Rectal smooth muscle tissue (tissue), 1 donor: ENCODE results near the gene OR2V1.
"Not testable (repeated sequence)": the region's sequence is repeated elsewhere in the genome, so short reads cannot be mapped to it uniquely, and the experiment has no call there.

ENCODE experiments used
- H3K27ac ChIP-seq: one replicate; pipeline ENCODE4 v1.7.0; 2013; ENCODE audit warnings: low read depth, low read length, inconsistent platforms
- H3K27me3 ChIP-seq: one replicate; pipeline ENCODE4 v1.7.0; 2013; ENCODE audit warnings: low read length; ENCODE audit not compliant: control insufficient read depth, insufficient read depth
- H3K36me3 ChIP-seq: one replicate; pipeline ENCODE4 v1.7.0; 2013; ENCODE audit warnings: low read length; ENCODE audit not compliant: control insufficient read depth, insufficient read depth
- H3K4me1 ChIP-seq: one replicate; pipeline ENCODE4 v1.7.0; 2013; ENCODE audit warnings: low read length; ENCODE audit not compliant: control insufficient read depth, insufficient read depth
- H3K4me3 ChIP-seq: one replicate; pipeline ENCODE4 v1.7.0; 2013; ENCODE audit warnings: low read length
- H3K9ac ChIP-seq: one replicate; pipeline ENCODE4 v1.7.0; 2013; ENCODE audit warnings: low read length

The OR2V1 gene

GRCh38 chr5:181101930-181102674 is 28.9 kb downstream of the OR2V1 start:
- H3K4me3 ChIP-seq, H3K27ac ChIP-seq, H3K9ac ChIP-seq, H3K36me3 ChIP-seq, H3K4me1 ChIP-seq: not testable (repeated sequence)
- peaks cover 18% of the 10 kb centered on the region for H3K27me3 ChIP-seq

- not testable (repeated sequence) for H3K9ac ChIP-seq, H3K4me3 ChIP-seq, H3K36me3 ChIP-seq, H3K4me1 ChIP-seq, H3K27ac ChIP-seq
- H3K27me3 ChIP-seq = peaks cover 14% of the 10 kb centered on the region
These were observed 29.8 kb downstream of the OR2V1 start for GRCh38 chr5:181101030-181101641.

- H3K4me3 ChIP-seq = no peak overlapping the region
- no peaks in the 10 kb centered on the region for H3K36me3 ChIP-seq
These were observed 30.7 kb downstream of the OR2V1 start for GRCh38 chr5:181100121-181100875.

GRCh38 chr5:181099602-181100086 is 31.3 kb downstream of the OR2V1 start:
- H3K27me3 ChIP-seq = peaks cover 14% of the 10 kb centered on the region
- H3K4me1 ChIP-seq = no peaks in the 10 kb centered on the region
- H3K27ac ChIP-seq = no peak overlapping the region
- no peaks in the 10 kb centered on the region for H3K36me3 ChIP-seq
- no peak overlapping the region for H3K4me3 ChIP-seq
- H3K9ac ChIP-seq = no peak overlapping the region

More at GRCh38 chr5:181100121-181100875, 30.7 kb downstream of the OR2V1 start:
- H3K27me3 ChIP-seq = peaks cover 14% of the 10 kb centered on the region
- H3K9ac ChIP-seq = no peak overlapping the region
- no peak overlapping the region for H3K27ac ChIP-seq
- no peaks in the 10 kb centered on the region for H3K4me1 ChIP-seq

GRCh38 chr5:181098762-181099601 is 32.0 kb downstream of the OR2V1 start:
- Histone ChIP-seq H3K4me1 (no peaks in the 10 kb centered on the region), H3K27me3 (peaks cover 14% of the 10 kb centered on the region), H3K36me3 (no peaks in the 10 kb centered on the region), H3K4me3 (no peak overlapping the region), H3K27ac (no peak overlapping the region), H3K9ac (no peak overlapping the region)

- not testable (repeated sequence) for H3K9ac ChIP-seq, H3K36me3 ChIP-seq, H3K27ac ChIP-seq, H3K4me1 ChIP-seq, H3K4me3 ChIP-seq
- H3K27me3 ChIP-seq = peaks cover 14% of the 10 kb centered on the region
These were observed 33.0 kb downstream of the OR2V1 start for GRCh38 chr5:181097759-181098491.

- not testable (repeated sequence) for H3K9ac ChIP-seq, H3K4me3 ChIP-seq, H3K4me1 ChIP-seq, H3K27ac ChIP-seq, H3K36me3 ChIP-seq
- peaks cover 14% of the 10 kb centered on the region for H3K27me3 ChIP-seq
These were observed 33.6 kb downstream of the OR2V1 start for GRCh38 chr5:181097383-181097753.

GRCh38 chr5:181096721-181097382 is 34.1 kb downstream of the OR2V1 start:
- not testable (repeated sequence) for H3K9ac ChIP-seq, H3K4me3 ChIP-seq, H3K27ac ChIP-seq, H3K4me1 ChIP-seq, H3K36me3 ChIP-seq
- H3K27me3 ChIP-seq = peaks cover 14% of the 10 kb centered on the region

GRCh38 chr5:181095162-181095561 is 35.8 kb downstream of the OR2V1 start:
- H3K27me3 ChIP-seq = peaks cover 10% of the 10 kb centered on the region
- H3K36me3 ChIP-seq, H3K27ac ChIP-seq: not testable (repeated sequence)

GRCh38 chr5:181092428-181092827 is 38.5 kb downstream of the OR2V1 start:
- Histone ChIP-seq H3K4me3 (no peak overlapping the region), H3K36me3 (no peaks in the 10 kb centered on the region), H3K27ac (no peak overlapping the region), H3K9ac (no peak overlapping the region), H3K27me3 (no peaks in the 10 kb centered on the region), H3K4me1 (no peaks in the 10 kb centered on the region)

More at GRCh38 chr5:181095162-181095561, 35.8 kb downstream of the OR2V1 start:
- not testable (repeated sequence) for H3K9ac ChIP-seq, H3K4me3 ChIP-seq, H3K4me1 ChIP-seq

GRCh38 chr5:181088289-181088688 is 42.7 kb downstream of the OR2V1 start:
- Histone ChIP-seq H3K27me3 (no peaks in the 10 kb centered on the region), H3K4me1 (no peaks in the 10 kb centered on the region), H3K36me3 (no peaks in the 10 kb centered on the region), H3K4me3 (no peak overlapping the region), H3K9ac (no peak overlapping the region), H3K27ac (no peak overlapping the region)
